CD4-positive, alpha-beta T cell treated with Interferon alpha-2 for 1 hour (primary cell): Measurements from ENCODE around the gene ETV6.

ENCODE experiments used
- DNase-seq, 2 donors: peaks; one replicate each; pipeline ENCODE4 v3.0.0-alpha.2; 2020 to 2022

The ETV6 gene

GRCh38 chr12:11869406-11869805 is 219.9 kb downstream of the ETV6 start:
- no peak for DNase-seq

- DNase-seq, result no peak
These were observed 220.6 kb downstream of the ETV6 start for GRCh38 chr12:11870041-11870451.

- no peak for DNase-seq
These were observed 222.6 kb downstream of the ETV6 start for GRCh38 chr12:11872055-11872454.

GRCh38 chr12:11875414-11875935 is 226.0 kb downstream of the ETV6 start:
- no peak for DNase-seq

GRCh38 chr12:11876307-11876706 is 226.8 kb downstream of the ETV6 start:
- DNase-seq, result peak in 1 of 2 donors; percentile 22

- no peak for DNase-seq
These were observed 227.8 kb downstream of the ETV6 start for GRCh38 chr12:11877102-11877826.

GRCh38 chr12:11877869-11878780 is 228.7 kb downstream of the ETV6 start:
- DNase-seq, result no peak

GRCh38 chr12:11879306-11879705 is 229.8 kb downstream of the ETV6 start:
- DNase-seq, result no peak

- peak in 1 of 2 donors; percentile 15 for DNase-seq
These were observed 230.9 kb downstream of the ETV6 start for GRCh38 chr12:11880381-11880780.

GRCh38 chr12:11881835-11882234 is 232.4 kb downstream of the ETV6 start:
- no peak for DNase-seq

GRCh38 chr12:11882301-11883019 is 233.0 kb downstream of the ETV6 start:
- no peak for DNase-seq

- peak in 1 of 2 donors; percentile 13 for DNase-seq
These were observed 234.6 kb downstream of the ETV6 start for GRCh38 chr12:11884116-11884515.

GRCh38 chr12:11884706-11885105 is 235.2 kb downstream of the ETV6 start:
- peak; percentile 19 to 62 for DNase-seq

- peak in 1 of 2 donors; percentile 10 for DNase-seq
These were observed 236.0 kb downstream of the ETV6 start for GRCh38 chr12:11885261-11886038.

- no peak for DNase-seq
These were observed 236.9 kb downstream of the ETV6 start for GRCh38 chr12:11886339-11886738.

GRCh38 chr12:11888029-11888428 is 238.6 kb downstream of the ETV6 start:
- DNase-seq, result no peak

- no peak for DNase-seq
These were observed 241.9 kb downstream of the ETV6 start for GRCh38 chr12:11891346-11891745.

- no peak for DNase-seq
These were observed 242.4 kb downstream of the ETV6 start for GRCh38 chr12:11891754-11892386.

- no peak for DNase-seq
These were observed 244.5 kb downstream of the ETV6 start for GRCh38 chr12:11893998-11894397.

GRCh38 chr12:11894890-11895289 is 245.4 kb downstream of the ETV6 start:
- DNase-seq, result no peak

GRCh38 chr12:11895421-11896078 is 246.1 kb downstream of the ETV6 start:
- DNase-seq, result no peak
